Duodenal mucosa (tissue), 2 donors: ENCODE data around the gene UPK3A.
"Not testable (repeated sequence)": the region's sequence is repeated elsewhere in the genome, so short reads cannot be mapped to it uniquely, and the experiment has no call there.

Experiments used
- H3K27ac ChIP-seq: one replicate; pipeline ENCODE4 v1.7.0; 2013; ENCODE audit warnings: low read depth, low read length
- H3K27me3 ChIP-seq, 2 donors: one replicate each; pipeline ENCODE4 v1.7.0; 2013; ENCODE audit warnings: low read length in 2 of 2, control low read depth in 1 of 2; ENCODE audit not compliant: insufficient read depth in 2 of 2, control insufficient read depth in 1 of 2
- H3K36me3 ChIP-seq, 2 donors: one replicate each; pipeline ENCODE4 v1.7.0; 2013; ENCODE audit warnings: low read length in 2 of 2, control low read depth in 1 of 2; ENCODE audit not compliant: insufficient read depth in 2 of 2, control insufficient read depth in 1 of 2
- H3K4me1 ChIP-seq, 2 donors: one replicate each; pipeline ENCODE4 v1.7.0; 2013; ENCODE audit warnings: low read length in 2 of 2, control low read depth in 1 of 2; ENCODE audit not compliant: insufficient read depth in 2 of 2, control insufficient read depth in 1 of 2
- H3K4me3 ChIP-seq, 2 donors: one replicate each; pipeline ENCODE4 v1.7.0; 2013; ENCODE audit warnings: low read length in 2 of 2, low read depth in 1 of 2
- H3K9ac ChIP-seq, 2 donors: one replicate each; pipeline ENCODE4 v1.7.0; 2013; ENCODE audit warnings: low read length in 2 of 2, low read depth in 1 of 2
- H3K9me3 ChIP-seq, 2 donors: one replicate each; pipeline ENCODE4 v1.7.0; 2013; ENCODE audit warnings: low read length in 2 of 2, control low read depth in 1 of 2; ENCODE audit not compliant: control insufficient read depth in 1 of 2

The UPK3A gene

GRCh38 chr22:45268958-45269844 lies 15.5 kb upstream of the UPK3A start:
- Histone ChIP-seq H3K36me3 (no peaks in the 10 kb centered on the region), H3K4me3 (peak overlapping the region; percentile 60 to 79), H3K27ac (no peak overlapping the region), H3K9ac (peak overlapping the region; percentile 65 to 70), H3K27me3 (no peaks in the 10 kb centered on the region), H3K9me3 (no peaks in the 10 kb centered on the region), H3K4me1 (peaks cover 27 to 30% of the 10 kb centered on the region in 2 donors)

- Histone ChIP-seq H3K27me3 (no peaks in the 10 kb centered on the region), H3K9me3 (no peaks in the 10 kb centered on the region), H3K9ac (no peak overlapping the region), H3K36me3 (no peaks in the 10 kb centered on the region), H3K4me3 (no peak overlapping the region), H3K4me1 (peaks cover 27 to 30% of the 10 kb centered on the region in 2 donors), H3K27ac (no peak overlapping the region)
Measured at GRCh38 chr22:45270095-45271020, 14.4 kb upstream of the UPK3A start.

- Histone ChIP-seq H3K9ac (no peak overlapping the region), H3K27ac (peak overlapping the region; percentile 50), H3K9me3 (no peaks in the 10 kb centered on the region), H3K4me1 (peaks cover 27 to 30% of the 10 kb centered on the region in 2 donors), H3K27me3 (no peaks in the 10 kb centered on the region), H3K4me3 (no peak overlapping the region), H3K36me3 (no peaks in the 10 kb centered on the region)
Measured at GRCh38 chr22:45271667-45272201, 13.0 kb upstream of the UPK3A start.

GRCh38 chr22:45272498-45272897 lies 12.3 kb upstream of the UPK3A start:
- H3K9me3 ChIP-seq, result no peaks in the 10 kb centered on the region
- no peaks in the 10 kb centered on the region for H3K36me3 ChIP-seq
- no peak overlapping the region for H3K9ac ChIP-seq
- H3K4me3 ChIP-seq, result no peak overlapping the region
- peak overlapping the region; percentile 50 for H3K27ac ChIP-seq
- peaks cover 27 to 30% of the 10 kb centered on the region in 2 donors for H3K4me1 ChIP-seq
- no peaks in the 10 kb centered on the region for H3K27me3 ChIP-seq

- Histone ChIP-seq H3K9ac (peak overlapping the region; percentile 7 to 25), H3K4me1 (peaks cover 27 to 30% of the 10 kb centered on the region in 2 donors)
Measured at GRCh38 chr22:45273452-45274075, 11.2 kb upstream of the UPK3A start.

GRCh38 chr22:45276507-45277105 lies 8.1 kb upstream of the UPK3A start:
- no peak overlapping the region for H3K4me3 ChIP-seq
- peaks cover 19 to 22% of the 10 kb centered on the region in 2 donors for H3K4me1 ChIP-seq
- H3K27me3 ChIP-seq, result no peaks in the 10 kb centered on the region
- H3K27ac ChIP-seq, result no peak overlapping the region
- H3K9ac ChIP-seq, result no peak overlapping the region
- H3K9me3 ChIP-seq, result no peaks in the 10 kb centered on the region
- no peaks in the 10 kb centered on the region for H3K36me3 ChIP-seq

More at GRCh38 chr22:45273452-45274075, 11.2 kb upstream of the UPK3A start:
- Histone ChIP-seq H3K9me3 (no peaks in the 10 kb centered on the region), H3K36me3 (no peaks in the 10 kb centered on the region), H3K27me3 (no peaks in the 10 kb centered on the region), H3K4me3 (peak overlapping the region; percentile 29 to 32), H3K27ac (no peak overlapping the region)

GRCh38 chr22:45277720-45278119 lies 7.0 kb upstream of the UPK3A start:
- H3K36me3 ChIP-seq, H3K4me3 ChIP-seq, H3K9ac ChIP-seq, H3K9me3 ChIP-seq, H3K27ac ChIP-seq, H3K27me3 ChIP-seq: not testable (repeated sequence)
- H3K4me1 ChIP-seq, result peaks cover 11 to 15% of the 10 kb centered on the region in 2 donors

GRCh38 chr22:45278125-45278524 lies 6.6 kb upstream of the UPK3A start:
- Histone ChIP-seq H3K9ac (no peak overlapping the region), H3K4me3 (no peak overlapping the region), H3K36me3 (no peaks in the 10 kb centered on the region), H3K27me3 (no peaks in the 10 kb centered on the region), H3K9me3 (no peaks in the 10 kb centered on the region), H3K4me1 (peaks cover 10 to 11% of the 10 kb centered on the region in 2 donors), H3K27ac (no peak overlapping the region)

GRCh38 chr22:45280587-45280980 lies 4.2 kb upstream of the UPK3A start:
- no peaks in the 10 kb centered on the region for H3K36me3 ChIP-seq
- no peak overlapping the region for H3K9ac ChIP-seq
- H3K4me3 ChIP-seq, result no peak overlapping the region
- no peak overlapping the region for H3K27ac ChIP-seq
- H3K4me1 ChIP-seq, result peaks cover 7% of the 10 kb centered on the region in 2 donors
- no peaks in the 10 kb centered on the region for H3K27me3 ChIP-seq
- H3K9me3 ChIP-seq, result no peaks in the 10 kb centered on the region
